IPS DF 19.7 (cell line): Measurements from ENCODE around the gene USP28.
A peak's percentile ranks its signal among the peaks of the same experiment; 100 is the strongest.
"Not testable (repeated sequence)": the region's sequence is repeated elsewhere in the genome, so short reads cannot be mapped to it uniquely, and the experiment has no call there.

Experiments
- DNase-seq: peaks from one replicate; pipeline ENCODE4 v3.0.0-alpha.2; 2013; ENCODE audit warnings: low read depth, low spot score

USP28 gene

GRCh38 chr11:113773416-113774173, 101.8 kb downstream of the USP28 start, which contains the start of gene ZW10:
Gene ZW10, minus strand, starts transcription at chr11:113773692. Its CDS starts 26 bp downstream, at chr11:113773666.
- peak; percentile 82 for DNase-seq

DNA sequence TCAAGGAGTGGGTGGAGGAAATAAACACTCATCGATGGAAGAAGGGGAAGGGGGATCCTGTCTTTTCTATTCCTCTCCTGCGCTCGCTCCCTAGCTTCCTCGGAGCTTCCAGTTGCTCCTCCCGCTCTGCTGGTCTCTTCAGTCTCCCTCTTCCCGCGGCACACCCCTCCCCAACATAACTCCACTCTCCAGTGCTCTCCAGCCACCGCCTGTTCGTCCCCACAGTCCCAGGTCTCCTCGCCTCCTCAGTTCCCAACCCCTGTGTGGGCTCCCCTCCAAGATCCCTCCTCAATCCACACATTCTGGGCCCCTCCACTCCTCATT, 102.3 kb downstream of the USP28 start:
- no peak for DNase-seq

DNA sequence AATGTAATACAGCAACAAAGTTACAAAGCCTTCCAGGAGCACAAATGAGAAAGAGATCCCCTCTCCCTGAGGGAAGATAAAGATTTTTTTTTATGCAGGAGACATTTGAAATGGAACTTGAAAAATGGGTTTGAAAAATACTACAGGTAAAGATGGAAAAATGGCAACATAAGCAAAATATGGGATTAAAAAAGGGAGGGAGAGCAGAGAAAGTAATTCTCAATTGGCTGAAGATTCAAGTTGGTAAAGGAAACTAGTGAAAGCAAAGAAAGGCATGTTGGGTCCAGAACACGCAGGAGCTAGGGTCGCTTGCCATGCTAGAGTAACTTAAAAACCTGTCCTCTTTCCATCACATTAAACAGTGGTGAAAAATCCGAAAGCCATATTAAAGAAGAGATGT, 103.4 kb downstream of the USP28 start:
- DNase-seq: no peak

DNA sequence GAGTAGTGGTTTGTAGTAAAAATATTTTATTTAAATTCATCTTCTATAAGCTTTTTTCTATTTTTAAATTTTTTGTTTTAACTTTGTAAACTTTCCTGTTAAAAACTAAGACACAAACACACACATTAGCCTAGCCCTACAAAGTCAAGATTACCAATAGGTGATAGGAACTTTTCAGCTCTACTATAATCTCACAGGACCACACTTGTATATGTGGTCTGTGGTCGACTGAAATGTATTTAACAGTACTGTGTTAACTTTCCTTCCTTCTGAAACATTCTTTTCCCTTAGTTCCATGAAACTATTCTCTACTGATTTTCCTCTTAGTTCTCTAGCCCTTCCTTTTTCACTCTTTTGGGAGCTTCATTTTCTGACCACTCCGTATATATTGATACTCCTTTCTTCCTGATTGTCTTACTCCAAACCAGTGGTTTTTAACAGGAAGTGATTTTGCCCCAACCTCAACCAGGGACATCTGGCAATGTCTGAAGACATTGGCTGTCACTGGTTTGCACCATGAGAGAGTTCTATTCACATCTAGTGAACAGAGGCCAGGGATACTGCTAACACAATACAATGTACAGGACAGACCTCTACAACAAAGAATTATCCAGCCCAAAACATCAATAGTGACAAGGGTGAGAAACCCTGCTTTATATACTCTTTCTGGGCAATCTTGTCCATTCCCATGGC, 110.7 kb downstream of the USP28 start:
- DNase-seq: no peak

- not testable (repeated sequence) for DNase-seq
Measured at GRCh38 chr11:113763040-113763439, 112.3 kb downstream of the USP28 start.

GRCh38 chr11:113760241-113760640, 115.1 kb downstream of the USP28 start:
- DNase-seq: no peak

GRCh38 chr11:113752932-113753331, 122.4 kb downstream of the USP28 start:
- no peak for DNase-seq
